Gastrocnemius medialis (tissue), 4 donors: ENCODE measurements around the gene VDAC1. TPM values are rescaled to one million over a fixed set of nuclear protein-coding genes. Genes with fewer than 3 reads are reported as not detected.
A peak's percentile ranks its signal among the peaks of the same experiment; 100 is the strongest.

Experiments
- ATAC-seq, 2 donors: fragments of 150-250 bp; one replicate each; pipeline ENCODE4 v1.9.1; 2016
- DNase-seq, 2 donors: peaks; one replicate each; pipeline ENCODE4 v3.0.0-alpha.2; 2019
- H3K27ac ChIP-seq, 4 donors: fragments of 200-600 bp; sonication (generic); 1 replicate in 1 of 4; 2 replicates in 3 of 4; pipeline ENCODE4 v1.5.1; 2016 to 2018; ENCODE audit warnings: mild to moderate bottlenecking in 2 of 4, moderate library complexity in 1 of 4
- H3K27me3 ChIP-seq, 3 donors: fragments of 200-600 bp; sonication (generic) in 2 of 3; 1 replicate in 1 of 3; 2 replicates in 2 of 3; pipeline versions ENCODE4 v1.5.1 to v1.6.0; 2016 to 2019; ENCODE audit warnings: mild to moderate bottlenecking in 1 of 3, moderate library complexity in 1 of 3
- H3K36me3 ChIP-seq, 2 donors: fragments of 200-600 bp; sonication (generic) in 1 of 2; one replicate each; pipeline ENCODE4 v1.5.1; 2017 to 2018
- H3K4me1 ChIP-seq, 2 donors: fragments of 200-600 bp; sonication (generic) in 1 of 2; one replicate each; pipeline ENCODE4 v1.5.1; 2016 to 2017; ENCODE audit warnings: mild to moderate bottlenecking in 2 of 2
- H3K4me3 ChIP-seq, 4 donors: fragments of 200-600 bp; sonication (generic) in 3 of 4; 1 replicate in 1 of 4; 2 replicates in 3 of 4; pipeline ENCODE4 v1.5.1; 2016 to 2019; ENCODE audit warnings: mild to moderate bottlenecking in 2 of 4
- H3K9me3 ChIP-seq, 3 donors: fragments of 200-600 bp; sonication (generic) in 2 of 3; 1 replicate in 1 of 3; 2 replicates in 2 of 3; pipeline ENCODE4 v1.5.1; 2016 to 2019
- CTCF ChIP-seq, 5 experiments: fragments of 450-650 bp in 3 of 5; fragments of 200-600 bp in 2 of 5; sonication (generic) in 2 of 5; IDR thresholded peaks in 4 of 5; conservative IDR thresholded peaks in 1 of 5; 1 replicate in 4 of 5; 2 replicates in 1 of 5; pipeline ENCODE4 v1.5.1; 2016 to 2019; ENCODE audit warnings: antibody characterized with exemption in 5 of 5, mild to moderate bottlenecking in 3 of 5, moderate library complexity in 3 of 5
- POLR2A ChIP-seq, 2 donors: fragments of 450-650 bp; IDR thresholded peaks; one replicate each; pipeline ENCODE4 v1.6.1; 2017; ENCODE audit warnings: antibody characterized with exemption in 2 of 2, mild to moderate bottlenecking in 2 of 2, moderate library complexity in 2 of 2
- in situ Hi-C, 4 donors: fragments of 200-750 bp; cut with MboI; loops; one replicate each; pipeline versions ENCODE4 v1.15.0 to v1.8.0; 2017; ENCODE audit warnings: low sequenced_read_pairs in 4 of 4
- intact Hi-C: fragments of 100-400 bp; cut with DNase I; formaldehyde crosslinking; loops from one replicate; pipeline ENCODE4 v1.15.1; 2023; ENCODE audit warnings: low total_unique reads
- total RNA-seq, 4 donors: library from RNA; depleted of rRNA; stranded (reverse); fragments of >200 nt; gene quantifications; one replicate each; pipeline versions ENCODE4 v1.1.0 to v1.2.3, GENCODE V29; 2016

The VDAC1 gene
- total RNA-seq, 4 donors from 2014 or later: 412 to 611 (median 495) TPM

GRCh38 chr5:134003817-134004625 lies 754 bp downstream of the VDAC1 start:
- peak; percentile 26 to 27 for ATAC-seq
- DNase-seq: peak; percentile 49 to 67
- intact Hi-C loops: loop anchor here (2.0 to 10.0 kb wide), 4 partner anchors 35 to 1629 kb away; partner anchors contain the start of genes C5orf15 and PPP2CA
- Histone ChIP-seq H3K4me1 (peaks cover 53 to 59% of the 10 kb centered on the region in 2 donors), H3K4me3 (peak overlapping the region; percentile 72 to 96 (median 84)), H3K9me3 (no peaks in the 10 kb centered on the region), H3K27me3 (no peaks in the 10 kb centered on the region), H3K27ac (peak overlapping the region; percentile 91 to 100 (median 98)), H3K36me3 (no peaks in the 10 kb centered on the region)
- in situ Hi-C loops: no loop called here
- TF ChIP-seq POLR2A (IDR thresholded peaks at IDR 0.05) (peak in 1 of 2 donors; percentile 65), CTCF (IDR thresholded peaks at IDR 0.05 in 4 of 5, conservative IDR thresholded peaks at IDR 0.05 in 1 of 5) (peak in 1 of 5 experiments; percentile 16)

DNA sequence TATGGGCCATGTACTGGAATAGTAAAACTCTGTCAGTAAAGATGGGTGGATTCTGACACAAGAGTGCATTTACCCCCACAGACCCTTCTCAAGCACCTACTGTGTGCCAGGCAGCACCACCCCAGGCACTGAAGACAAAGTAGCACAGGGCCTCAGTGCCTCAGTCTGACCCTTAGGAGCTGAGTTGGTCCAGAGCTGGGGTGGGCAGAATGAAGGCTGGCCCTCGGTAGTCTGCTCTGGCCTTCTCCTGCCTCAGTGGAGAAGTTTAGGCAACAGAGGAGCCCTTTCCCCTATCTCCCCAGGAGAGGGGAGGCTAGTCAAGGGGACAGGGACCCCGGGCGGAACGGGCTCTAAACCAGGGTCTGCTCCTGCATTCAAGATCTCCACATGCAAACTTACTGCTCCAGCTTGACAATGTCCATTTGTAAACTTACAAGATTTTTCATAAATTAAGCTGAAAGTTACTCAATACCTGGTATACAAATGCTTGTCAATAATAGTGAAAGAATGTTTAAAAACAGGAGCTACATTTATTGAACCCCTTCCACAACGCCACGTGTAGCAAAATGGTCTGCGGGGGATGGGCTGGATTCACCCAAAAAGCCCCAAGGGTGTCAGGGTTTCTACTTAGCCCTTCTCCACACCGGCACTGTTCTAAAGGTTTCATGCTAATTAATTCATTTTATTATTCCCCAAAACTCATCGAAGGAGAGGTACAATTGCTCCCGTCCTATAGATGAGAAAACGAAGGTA lies 1.5 kb downstream of the VDAC1 start:
- DNase-seq (no peak), ATAC-seq (no peak)
- peaks cover 60 to 66% of the 10 kb centered on the region in 2 donors for H3K4me1 ChIP-seq
- intact Hi-C loops: loop anchor here (5.0 to 10.0 kb wide), 3 partner anchors 224 to 1628 kb away; partner anchors contain the start of gene PPP2CA
- H3K9me3 ChIP-seq: no peaks in the 10 kb centered on the region
- TF ChIP-seq POLR2A (IDR thresholded peaks at IDR 0.05) (no peak), CTCF (IDR thresholded peaks at IDR 0.05 in 4 of 5, conservative IDR thresholded peaks at IDR 0.05 in 1 of 5) (no peak)
- H3K36me3 ChIP-seq: no peaks in the 10 kb centered on the region
- peak overlapping the region; percentile 91 to 100 (median 98) for H3K27ac ChIP-seq
- in situ Hi-C loops: no loop called here
- H3K27me3 ChIP-seq: no peaks in the 10 kb centered on the region
- H3K4me3 ChIP-seq: peak overlapping the region; percentile 72 to 96 (median 84)

GRCh38 chr5:134001938-134002731 lies 2.6 kb downstream of the VDAC1 start:
- in situ Hi-C loops: no loop called here
- Histone ChIP-seq H3K4me1 (peaks cover 71 to 77% of the 10 kb centered on the region in 2 donors), H3K27ac (peak overlapping the region; percentile 91 to 100 (median 98)), H3K36me3 (no peaks in the 10 kb centered on the region), H3K4me3 (peak overlapping the region; percentile 72 to 96 (median 84)), H3K9me3 (no peaks in the 10 kb centered on the region), H3K27me3 (no peaks in the 10 kb centered on the region)
- intact Hi-C loops: loop anchor here (5.0 to 10.0 kb wide), 3 partner anchors 225 to 1627 kb away; partner anchors contain the start of gene PPP2CA
- no peak for TF ChIP-seq CTCF (IDR thresholded peaks at IDR 0.05 in 4 of 5, conservative IDR thresholded peaks at IDR 0.05 in 1 of 5)
- no peak for TF ChIP-seq POLR2A (IDR thresholded peaks at IDR 0.05)
- ATAC-seq (no peak), DNase-seq (no peak)

DNA sequence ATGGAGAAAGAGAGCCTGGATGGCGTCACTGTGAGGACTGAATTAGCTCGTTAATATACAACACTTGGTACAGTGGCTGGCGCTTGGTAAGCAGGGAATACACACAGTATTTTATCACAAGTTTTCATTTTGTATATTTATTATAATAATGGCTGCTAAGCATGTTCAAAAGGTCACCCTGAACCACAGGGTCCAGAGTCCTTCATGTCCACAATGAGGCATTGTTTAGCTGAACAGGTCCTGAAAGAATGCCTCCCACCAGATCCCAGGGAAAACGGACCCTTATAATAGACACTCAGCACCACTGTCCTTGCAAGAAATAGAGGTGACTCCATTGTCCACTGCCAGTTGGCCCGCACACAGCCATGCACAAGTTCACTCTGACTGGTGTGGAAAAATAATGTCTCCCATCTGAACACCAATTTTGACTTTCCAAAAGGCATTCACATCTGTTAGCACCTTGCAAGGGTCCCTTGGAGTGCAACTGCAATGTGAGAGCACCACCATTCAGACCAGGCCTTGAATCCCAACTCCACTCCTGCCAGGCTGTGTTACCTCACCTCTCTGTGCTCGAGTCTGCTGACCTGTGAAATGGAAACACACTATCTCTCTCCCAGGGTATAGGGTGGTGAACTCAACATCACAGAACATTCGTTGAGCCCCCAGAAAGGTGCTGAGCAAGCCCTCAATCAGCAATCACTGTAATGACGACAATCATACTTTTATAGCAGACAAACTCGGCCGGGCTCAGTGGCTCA lies 3.9 kb downstream of the VDAC1 start:
- Histone ChIP-seq H3K4me1 (peaks cover 81 to 82% of the 10 kb centered on the region in 2 donors), H3K36me3 (no peaks in the 10 kb centered on the region), H3K27me3 (no peaks in the 10 kb centered on the region), H3K4me3 (no peak overlapping the region), H3K9me3 (no peaks in the 10 kb centered on the region), H3K27ac (peak overlapping the region; percentile 91 to 100 (median 98))
- in situ Hi-C loops (no loop called here), intact Hi-C loops (loop anchor here (5.0 to 10.0 kb wide), 3 partner anchors 226 to 1626 kb away; partner anchors contain the start of gene PPP2CA)
- TF ChIP-seq CTCF (IDR thresholded peaks at IDR 0.05 in 4 of 5, conservative IDR thresholded peaks at IDR 0.05 in 1 of 5): no peak
- ATAC-seq (no peak), DNase-seq (no peak)
